Measurements from ENCODE around the gene CADPS.

- TF ChIP-seq EZH2 (IDR thresholded peaks at IDR 0.05; ENCODE audit: borderline replicate concordance, low read length) = no peak
- TF ChIP-seq CTCF (IDR thresholded peaks at IDR 0.05; ENCODE audit: low read length) = no peak
Observed at GRCh38 chr3:62777674-62778073, 97.5 kb downstream of the CADPS start.

All from OCI-LY1 (cell line).